ENCODE results near the gene PFDN5. TPM values are rescaled to one million over a fixed set of nuclear protein-coding genes. Genes with fewer than 3 reads are reported as not detected.

PFDN5 gene
- total RNA-seq, 1 donor, result 323 TPM

DNA sequence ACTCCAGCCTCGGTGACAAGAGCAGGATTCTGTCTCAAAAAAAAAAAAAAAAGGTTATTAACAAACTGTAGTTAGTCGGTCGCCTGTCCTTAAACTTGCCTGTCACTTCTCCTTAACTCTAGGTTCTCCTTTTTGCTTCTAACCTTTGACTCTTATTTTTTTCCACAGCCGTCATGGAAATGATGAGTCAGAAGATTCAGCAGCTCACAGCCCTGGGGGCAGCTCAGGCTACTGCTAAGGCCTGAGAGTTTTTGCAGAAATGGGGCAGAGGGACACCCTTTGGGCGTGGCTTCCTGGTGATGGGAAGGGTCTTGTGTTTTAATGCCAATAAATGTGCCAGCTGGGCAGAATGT, 3.7 kb downstream of the PFDN5 start:
- Histone ChIP-seq H3K4me1 (ENCODE audit: insufficient read depth, low read length) (peaks cover 49% of the 10 kb centered on the region), H3K27ac (ENCODE audit: low read depth, low read length) (peak overlapping the region; percentile 97), H3K4me3 (ENCODE audit: insufficient read depth, low read length) (peak overlapping the region; percentile 82), H3K4me2 (ENCODE audit: insufficient read depth, low read length) (peak overlapping the region; percentile 98), H3K27me3 (ENCODE audit: insufficient read depth, low read length) (no peaks in the 10 kb centered on the region), H3K36me3 (ENCODE audit: insufficient read depth, low read length) (peaks cover 33% of the 10 kb centered on the region), H4K20me1 (ENCODE audit: insufficient read depth, low read length) (no peaks in the 10 kb centered on the region), H2AFZ (ENCODE audit: low read length) (no peak overlapping the region), H3K9me3 (ENCODE audit: low read depth, low read length) (no peaks in the 10 kb centered on the region), H3K79me2 (ENCODE audit: insufficient read depth, low read length) (peaks cover 62% of the 10 kb centered on the region)
- TF ChIP-seq CTCF (IDR thresholded peaks at IDR 0.05; ENCODE audit: extremely low read depth, low read depth, low read length), result no peak
- DNase-seq (ENCODE audit: insufficient read length, low spot score, missing footprints), result peak; percentile 81

DNA sequence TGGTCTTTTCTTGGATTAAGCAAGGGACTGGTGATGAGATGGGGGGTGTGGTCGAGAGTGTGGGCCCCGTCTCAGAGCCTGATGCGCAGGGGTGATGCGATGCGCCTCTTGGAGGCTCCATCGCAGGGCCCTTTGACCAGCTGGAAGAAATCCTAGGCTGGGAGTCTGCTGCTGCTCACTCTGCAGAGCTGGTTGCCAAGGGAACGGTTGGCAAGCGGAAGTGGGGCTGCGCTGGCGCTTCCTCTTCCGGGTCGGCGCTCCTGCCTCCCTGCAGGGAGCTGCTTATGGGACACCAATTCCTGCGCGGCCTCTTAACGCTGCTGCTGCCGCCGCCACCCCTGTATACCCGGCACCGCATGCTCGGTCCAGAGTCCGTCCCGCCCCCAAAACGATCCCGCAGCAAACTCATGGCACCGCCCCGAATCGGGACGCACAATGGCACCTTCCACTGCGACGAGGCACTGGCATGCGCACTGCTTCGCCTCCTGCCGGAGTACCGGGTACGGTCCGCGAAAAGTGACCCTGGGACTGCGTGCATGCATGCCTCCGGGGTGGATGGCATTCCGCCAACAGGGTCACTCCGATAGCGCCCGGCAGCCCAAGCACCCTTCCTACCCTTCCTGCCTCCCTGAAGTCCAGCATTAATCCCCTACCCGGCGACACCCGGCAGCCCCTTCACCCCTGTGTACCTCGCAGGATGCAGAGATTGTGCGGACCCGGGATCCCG, 4.3 kb downstream of the PFDN5 start, which contains the start of gene MYG1:
Gene MYG1 (plus strand): TSS at position 242 of the 727 bp plus-strand sequence. CDS start 43 bp downstream, at position 285.
- peak; percentile 96 for DNase-seq (ENCODE audit: insufficient read length, low spot score, missing footprints)
- H4K20me1 ChIP-seq (ENCODE audit: insufficient read depth, low read length), result no peaks in the 10 kb centered on the region
- H3K27ac ChIP-seq (ENCODE audit: low read depth, low read length), result peak within 1 kb of the TSS; percentile 97
- H3K4me3 ChIP-seq (ENCODE audit: insufficient read depth, low read length), result peak within 1 kb of the TSS; percentile 82
- H2AFZ ChIP-seq (ENCODE audit: low read length), result peak within 1 kb of the TSS; percentile 66
- peaks cover 49% of the 10 kb centered on the region for H3K4me1 ChIP-seq (ENCODE audit: insufficient read depth, low read length)
- no peaks in the 10 kb centered on the region for H3K27me3 ChIP-seq (ENCODE audit: insufficient read depth, low read length)
- H3K4me2 ChIP-seq (ENCODE audit: insufficient read depth, low read length), result peak within 1 kb of the TSS; percentile 98
- no peaks in the 10 kb centered on the region for H3K9me3 ChIP-seq (ENCODE audit: low read depth, low read length)
- H3K79me2 ChIP-seq (ENCODE audit: insufficient read depth, low read length), result peaks cover 65% of the 10 kb centered on the region
- peaks cover 37% of the 10 kb centered on the region for H3K36me3 ChIP-seq (ENCODE audit: insufficient read depth, low read length)
- no peak for TF ChIP-seq CTCF (IDR thresholded peaks at IDR 0.05; ENCODE audit: extremely low read depth, low read depth, low read length)

DNA sequence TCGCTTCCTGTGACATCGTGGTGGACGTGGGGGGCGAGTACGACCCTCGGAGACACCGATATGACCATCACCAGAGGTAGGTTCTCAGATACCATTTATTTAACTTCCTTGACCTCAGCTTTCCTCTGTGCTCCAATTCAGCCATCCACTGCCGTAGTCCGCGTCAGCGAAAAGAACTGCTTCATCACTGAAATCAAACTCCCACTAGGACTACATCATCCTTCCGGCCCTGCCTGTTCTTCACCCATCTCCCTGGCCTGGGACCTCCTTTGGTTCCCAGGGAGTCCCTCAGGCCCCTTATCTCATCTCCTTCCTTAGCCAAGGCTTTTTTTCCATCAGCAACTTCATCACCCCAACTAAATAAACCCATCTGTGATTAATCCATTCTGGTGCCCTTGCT, 4.8 kb downstream of the PFDN5 start:
- Histone ChIP-seq H3K79me2 (ENCODE audit: insufficient read depth, low read length) (peaks cover 67% of the 10 kb centered on the region), H3K4me2 (ENCODE audit: insufficient read depth, low read length) (peak overlapping the region; percentile 98), H3K4me3 (ENCODE audit: insufficient read depth, low read length) (peak overlapping the region; percentile 82), H3K36me3 (ENCODE audit: insufficient read depth, low read length) (peaks cover 39% of the 10 kb centered on the region), H3K9me3 (ENCODE audit: low read depth, low read length) (no peaks in the 10 kb centered on the region), H3K27me3 (ENCODE audit: insufficient read depth, low read length) (no peaks in the 10 kb centered on the region), H4K20me1 (ENCODE audit: insufficient read depth, low read length) (no peaks in the 10 kb centered on the region), H3K27ac (ENCODE audit: low read depth, low read length) (peak overlapping the region; percentile 97), H2AFZ (ENCODE audit: low read length) (peak overlapping the region; percentile 66), H3K4me1 (ENCODE audit: insufficient read depth, low read length) (peaks cover 43% of the 10 kb centered on the region)
- peak; percentile 93 for DNase-seq (ENCODE audit: insufficient read length, low spot score, missing footprints)
- no peak for TF ChIP-seq CTCF (IDR thresholded peaks at IDR 0.05; ENCODE audit: extremely low read depth, low read depth, low read length)

GRCh38 chr12:53302903-53303302, 7.6 kb downstream of the PFDN5 start:
- H3K4me2 ChIP-seq (ENCODE audit: insufficient read depth, low read length), result no peak overlapping the region
- no peak for TF ChIP-seq CTCF (IDR thresholded peaks at IDR 0.05; ENCODE audit: extremely low read depth, low read depth, low read length)
- H3K79me2 ChIP-seq (ENCODE audit: insufficient read depth, low read length), result peaks cover 51% of the 10 kb centered on the region

More at GRCh38 chr12:53302903-53303302, 7.6 kb downstream of the PFDN5 start:
- peak; percentile 73 for DNase-seq (ENCODE audit: insufficient read length, low spot score, missing footprints)
- H2AFZ ChIP-seq (ENCODE audit: low read length), result no peak overlapping the region
- peak overlapping the region; percentile 18 for H3K27ac ChIP-seq (ENCODE audit: low read depth, low read length)
- H3K4me1 ChIP-seq (ENCODE audit: insufficient read depth, low read length), result peaks cover 22% of the 10 kb centered on the region
- H3K36me3 ChIP-seq (ENCODE audit: insufficient read depth, low read length), result peaks cover 62% of the 10 kb centered on the region
- no peak overlapping the region for H3K4me3 ChIP-seq (ENCODE audit: insufficient read depth, low read length)
- peaks cover 3% of the 10 kb centered on the region for H4K20me1 ChIP-seq (ENCODE audit: insufficient read depth, low read length)
- no peaks in the 10 kb centered on the region for H3K9me3 ChIP-seq (ENCODE audit: low read depth, low read length)
- no peaks in the 10 kb centered on the region for H3K27me3 ChIP-seq (ENCODE audit: insufficient read depth, low read length)
